ENCODE data around the gene SLX9. TPM values are rescaled to one million over a fixed set of nuclear protein-coding genes. Genes with fewer than 3 reads are reported as not detected.

SLX9 gene
- total RNA-seq, 4 donors from 2014 or later, result 7.5 to 16.4 (median 10.5) TPM

GRCh38 chr21:44953628-44954021, 13.8 kb downstream of the SLX9 start:
- TF ChIP-seq, protein P1, sequence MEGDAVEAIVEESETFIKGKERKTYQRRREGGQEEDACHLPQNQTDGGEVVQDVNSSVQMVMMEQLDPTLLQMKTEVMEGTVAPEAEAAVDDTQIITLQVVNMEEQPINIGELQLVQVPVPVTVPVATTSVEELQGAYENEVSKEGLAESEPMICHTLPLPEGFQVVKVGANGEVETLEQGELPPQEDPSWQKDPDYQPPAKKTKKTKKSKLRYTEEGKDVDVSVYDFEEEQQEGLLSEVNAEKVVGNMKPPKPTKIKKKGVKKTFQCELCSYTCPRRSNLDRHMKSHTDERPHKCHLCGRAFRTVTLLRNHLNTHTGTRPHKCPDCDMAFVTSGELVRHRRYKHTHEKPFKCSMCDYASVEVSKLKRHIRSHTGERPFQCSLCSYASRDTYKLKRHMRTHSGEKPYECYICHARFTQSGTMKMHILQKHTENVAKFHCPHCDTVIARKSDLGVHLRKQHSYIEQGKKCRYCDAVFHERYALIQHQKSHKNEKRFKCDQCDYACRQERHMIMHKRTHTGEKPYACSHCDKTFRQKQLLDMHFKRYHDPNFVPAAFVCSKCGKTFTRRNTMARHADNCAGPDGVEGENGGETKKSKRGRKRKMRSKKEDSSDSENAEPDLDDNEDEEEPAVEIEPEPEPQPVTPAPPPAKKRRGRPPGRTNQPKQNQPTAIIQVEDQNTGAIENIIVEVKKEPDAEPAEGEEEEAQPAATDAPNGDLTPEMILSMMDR (IDR thresholded peaks at IDR 0.05; ENCODE audit: low read depth), result no peak

DNA sequence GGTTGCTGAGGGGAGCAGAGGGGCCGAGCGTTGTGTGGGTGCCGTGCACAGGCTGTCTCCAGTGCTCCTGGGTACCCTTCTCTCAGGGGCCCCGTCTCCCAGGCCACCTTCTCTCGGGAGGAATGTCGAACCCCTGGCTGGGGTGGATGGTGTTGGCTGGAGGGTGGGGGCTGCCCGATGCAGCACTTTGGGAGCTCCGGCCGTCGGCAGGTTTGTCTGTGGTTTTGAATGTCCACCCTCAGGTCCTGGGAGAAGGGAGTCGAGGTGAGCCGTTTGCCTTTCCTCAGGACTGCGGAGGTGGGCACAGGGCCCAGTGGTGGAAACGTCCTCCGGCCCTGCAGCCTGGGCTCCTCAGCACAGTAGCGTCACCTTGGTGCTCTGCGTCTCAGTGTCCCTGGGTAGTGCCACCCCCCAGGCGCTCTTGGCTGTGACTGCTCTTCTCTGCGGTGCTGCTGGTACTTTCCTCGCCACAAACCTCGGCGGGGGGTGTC, 14.5 kb downstream of the SLX9 start:
- TF ChIP-seq, protein P1 (IDR thresholded peaks at IDR 0.05; ENCODE audit: low read depth), result no peak

GRCh38 chr21:44955141-44955797, 15.4 kb downstream of the SLX9 start:
- TF ChIP-seq, protein P1 (IDR thresholded peaks at IDR 0.05; ENCODE audit: low read depth), result no peak

- TF ChIP-seq, protein P1 (IDR thresholded peaks at IDR 0.05; ENCODE audit: low read depth), result no peak
These were observed 16.0 kb downstream of the SLX9 start for GRCh38 chr21:44955798-44956175.

GRCh38 chr21:44956356-44957046, 16.7 kb downstream of the SLX9 start:
- TF ChIP-seq, protein P1 (IDR thresholded peaks at IDR 0.05; ENCODE audit: low read depth), result no peak

DNA sequence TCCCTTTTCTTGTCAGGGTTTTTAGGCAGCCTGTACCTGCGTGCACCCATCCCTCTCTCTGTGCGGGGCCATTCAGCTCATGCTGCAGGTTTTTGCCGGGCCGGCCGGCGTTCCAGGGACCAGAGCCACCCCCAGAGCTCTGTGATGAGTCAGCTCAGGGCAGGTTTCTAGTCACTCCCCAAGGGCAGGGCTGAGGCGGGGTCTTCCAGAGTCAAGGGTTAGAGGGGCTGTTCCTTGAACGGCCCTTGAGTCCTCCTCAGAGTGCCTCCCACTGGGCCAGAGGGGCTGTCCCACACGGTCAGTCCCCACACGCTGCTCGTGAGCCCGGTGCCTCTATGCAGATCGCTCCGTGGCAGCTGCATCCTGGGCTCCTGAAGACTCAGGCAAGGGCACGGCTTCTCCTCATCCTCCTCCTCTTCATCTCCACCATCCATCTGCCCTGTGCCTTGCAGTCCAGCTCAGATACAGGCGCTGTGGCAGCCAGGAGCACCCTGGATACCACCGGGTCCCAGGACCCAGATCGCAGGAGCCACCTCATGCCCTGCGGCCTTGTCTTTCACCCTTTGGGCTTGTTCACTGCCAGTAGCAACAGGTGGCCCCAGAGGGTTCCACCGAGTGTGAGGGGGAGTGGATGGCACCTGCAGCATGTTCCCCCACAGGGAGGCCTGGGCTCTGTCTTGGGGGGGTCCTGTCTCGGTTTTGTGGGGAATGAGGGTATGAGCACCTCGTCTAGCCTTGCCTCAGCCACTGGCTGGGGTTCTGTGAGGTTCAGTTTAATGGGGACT, 17.4 kb downstream of the SLX9 start:
- TF ChIP-seq, protein P1 (IDR thresholded peaks at IDR 0.05; ENCODE audit: low read depth), result no peak
